HG03469 (cell line): ENCODE data around the gene REEP1.
"Not testable (repeated sequence)": the region's sequence is repeated elsewhere in the genome, so short reads cannot be mapped to it uniquely, and the experiment has no call there.

Experiments used
- ATAC-seq: cut with Tn5 transposase; IDR thresholded peaks from one replicate; pipeline ENCODE4 v1.9.1; 2021; ENCODE audit warnings: mild to moderate bottlenecking, moderate library complexity, moderate number of reproducible peaks; ENCODE audit not compliant: unreplicated experiment

Gene REEP1

GRCh38 chr2:86347401-86347800, 10.0 kb upstream of the REEP1 start:
- no peak for ATAC-seq

GRCh38 chr2:86345783-86346370, 8.5 kb upstream of the REEP1 start:
- not testable (repeated sequence) for ATAC-seq

- ATAC-seq, result no peak
Observed at GRCh38 chr2:86344404-86344803, 7.0 kb upstream of the REEP1 start.

GRCh38 chr2:86342488-86342887, 5.1 kb upstream of the REEP1 start:
- no peak for ATAC-seq

- ATAC-seq, result no peak
Observed at GRCh38 chr2:86341470-86341869, 4.0 kb upstream of the REEP1 start.

GRCh38 chr2:86338778-86339295, 1.4 kb upstream of the REEP1 start:
- no peak for ATAC-seq

- no peak for ATAC-seq
Observed at GRCh38 chr2:86336675-86337243, 667 bp downstream of the REEP1 start.

GRCh38 chr2:86335865-86336674, 1.4 kb downstream of the REEP1 start:
- no peak for ATAC-seq

GRCh38 chr2:86333378-86333777, 4.0 kb downstream of the REEP1 start:
- ATAC-seq, result no peak

- ATAC-seq, result no peak
Observed at GRCh38 chr2:86332654-86333053, 4.8 kb downstream of the REEP1 start.

GRCh38 chr2:86331384-86331783, 6.0 kb downstream of the REEP1 start:
- ATAC-seq, result no peak

GRCh38 chr2:86330001-86330400, 7.4 kb downstream of the REEP1 start:
- ATAC-seq, result no peak

GRCh38 chr2:86323273-86324021, 14.0 kb downstream of the REEP1 start:
- no peak for ATAC-seq

- no peak for ATAC-seq
Observed at GRCh38 chr2:86319700-86320580, 17.5 kb downstream of the REEP1 start.

- ATAC-seq, result no peak
Observed at GRCh38 chr2:86315084-86315483, 22.3 kb downstream of the REEP1 start.

GRCh38 chr2:86314125-86314524, 23.3 kb downstream of the REEP1 start:
- ATAC-seq, result no peak

- ATAC-seq, result no peak
Observed at GRCh38 chr2:86313341-86313740, 24.1 kb downstream of the REEP1 start.

GRCh38 chr2:86311879-86312278, 25.5 kb downstream of the REEP1 start:
- ATAC-seq, result no peak

GRCh38 chr2:86309966-86310365, 27.5 kb downstream of the REEP1 start:
- no peak for ATAC-seq

- ATAC-seq, result no peak
Observed at GRCh38 chr2:86308984-86309695, 28.3 kb downstream of the REEP1 start.
